Daoy (cell line): ENCODE measurements around the gene STAT6. TPM values are rescaled to one million over a fixed set of nuclear protein-coding genes. Genes with fewer than 3 reads are reported as not detected.

Experiments
- DNase-seq: peaks from one replicate; pipeline ENCODE4 v3.0.0-alpha.2; 2015; ENCODE audit warnings: low read depth
- total RNA-seq: library from RNA; depleted of rRNA; stranded (reverse); fragments of >200 nt; shearing (Covaris generic); gene quantifications from 2 replicates; pipeline ENCODE4 v1.2.3, GENCODE V29; 2014

STAT6 gene
- total RNA-seq, 1 experiment from 2014 or later, result 39.1 TPM

- no peak for DNase-seq
Observed at GRCh38 chr12:57104292-57104910, 6.8 kb downstream of the STAT6 start.

DNA sequence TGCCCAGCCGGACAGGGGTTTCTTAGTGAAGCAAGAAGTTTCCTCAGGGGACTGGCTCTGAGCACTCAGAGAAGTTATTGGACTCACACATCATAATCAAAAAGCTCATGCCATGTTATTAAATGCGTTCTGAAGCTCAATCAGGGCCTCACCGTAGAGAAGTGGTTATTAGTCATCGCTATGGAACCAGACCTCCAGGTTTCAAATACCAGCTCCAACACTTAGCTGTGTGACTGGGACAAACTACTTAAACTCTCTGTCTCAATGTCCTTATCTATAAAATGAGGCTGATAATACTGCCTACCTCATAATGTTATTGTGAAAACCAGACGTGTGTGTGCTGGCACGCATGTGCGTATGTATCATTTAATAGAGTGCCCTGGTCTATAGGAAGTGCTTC is 7.3 kb downstream of the STAT6 start:
- no peak for DNase-seq

- no peak for DNase-seq
Observed at GRCh38 chr12:57101892-57102695, 9.1 kb downstream of the STAT6 start.

- DNase-seq, result no peak
Observed at GRCh38 chr12:57099766-57100165, 11.4 kb downstream of the STAT6 start.

DNA sequence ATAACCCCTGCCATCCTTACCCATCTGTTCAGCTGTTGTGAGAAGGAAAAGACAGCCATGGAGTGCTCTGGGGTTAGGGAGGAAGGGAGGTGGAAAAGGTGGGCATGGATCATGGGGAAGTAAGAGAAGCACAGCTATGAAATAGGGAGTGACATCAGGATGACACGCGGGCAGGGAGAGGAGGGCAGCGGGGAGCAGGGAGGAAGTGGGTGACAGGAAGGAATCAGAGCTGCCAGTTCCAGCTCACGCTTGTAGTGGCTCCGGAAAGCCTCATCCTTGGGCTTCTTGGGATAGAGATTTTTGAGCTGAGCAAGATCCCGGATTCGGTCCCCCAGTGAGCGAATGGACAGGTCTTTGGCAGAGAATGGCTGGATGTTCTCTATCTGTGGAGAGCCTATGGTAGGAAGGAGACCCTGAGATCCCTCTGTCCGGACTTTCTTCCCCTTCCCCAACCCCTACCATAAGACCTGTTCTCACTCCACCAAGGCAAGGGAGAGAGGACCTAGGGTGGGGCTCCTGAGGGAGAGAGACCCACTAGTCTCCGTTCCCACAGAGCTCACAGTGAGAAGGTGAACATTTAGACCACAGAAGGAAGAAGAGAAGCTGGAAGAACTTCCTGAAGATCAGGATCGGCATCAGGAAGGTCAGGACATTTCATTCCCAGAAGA is 12.0 kb downstream of the STAT6 start:
- DNase-seq, result no peak

DNA sequence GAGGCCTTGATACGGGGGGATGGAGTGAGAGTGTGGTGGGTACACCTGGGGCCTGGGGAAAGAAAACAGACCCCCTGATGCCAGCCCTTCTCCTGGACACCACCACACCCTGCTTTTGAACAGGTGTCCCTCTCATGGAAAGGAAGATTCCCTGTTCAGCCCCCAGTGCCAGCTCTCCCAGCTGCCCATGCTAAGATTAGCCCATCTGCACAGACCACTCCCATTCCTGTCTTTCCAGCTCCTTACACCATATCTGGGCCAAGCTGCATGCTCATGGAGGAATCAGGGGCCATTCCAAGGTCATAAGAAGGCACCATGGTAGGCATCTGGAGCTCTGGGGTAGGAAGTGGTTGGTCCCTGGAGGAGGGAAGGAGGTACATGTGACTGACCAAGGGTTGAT is 12.6 kb downstream of the STAT6 start:
- no peak for DNase-seq

DNA sequence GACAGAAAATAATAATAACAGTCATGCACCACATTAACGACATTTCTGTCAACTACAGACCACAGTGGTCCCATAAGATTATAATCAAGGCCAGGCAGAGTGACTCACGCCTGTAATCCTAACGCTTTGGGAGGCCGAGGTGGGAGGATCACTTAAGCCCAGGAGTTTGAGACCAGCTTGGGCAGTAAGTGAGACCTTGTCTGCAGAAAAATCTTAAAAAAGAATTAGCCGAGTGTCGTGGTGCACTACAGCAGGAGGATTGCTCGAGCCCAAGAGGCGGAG is 13.7 kb downstream of the STAT6 start:
- no peak for DNase-seq

- no peak for DNase-seq
Observed at GRCh38 chr12:57096748-57097553, 14.2 kb downstream of the STAT6 start.

DNA sequence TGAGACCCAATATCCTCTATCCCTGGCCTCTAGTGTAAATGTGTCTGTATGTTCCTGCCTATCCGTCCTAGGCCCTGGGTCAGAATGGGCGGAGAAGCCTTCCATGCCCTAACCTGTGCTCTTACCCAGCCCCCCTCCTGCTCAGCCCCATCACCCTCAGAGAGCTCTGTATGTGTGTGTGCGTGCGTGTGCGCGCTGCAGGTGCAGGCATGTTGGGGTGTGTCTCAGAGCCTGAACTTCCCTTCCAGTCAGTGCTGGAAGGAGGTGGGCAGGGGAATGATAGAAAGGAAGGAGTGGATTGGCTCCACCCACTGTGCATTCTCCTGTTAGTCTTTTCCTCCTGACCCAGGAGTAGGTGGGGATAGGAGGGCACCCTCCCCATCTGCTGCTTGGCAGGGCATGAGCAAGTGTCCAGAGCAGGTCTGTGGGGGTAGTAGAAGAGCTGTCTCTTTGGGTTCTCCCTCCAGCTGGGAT is 15.0 kb downstream of the STAT6 start:
- DNase-seq, result no peak

DNA sequence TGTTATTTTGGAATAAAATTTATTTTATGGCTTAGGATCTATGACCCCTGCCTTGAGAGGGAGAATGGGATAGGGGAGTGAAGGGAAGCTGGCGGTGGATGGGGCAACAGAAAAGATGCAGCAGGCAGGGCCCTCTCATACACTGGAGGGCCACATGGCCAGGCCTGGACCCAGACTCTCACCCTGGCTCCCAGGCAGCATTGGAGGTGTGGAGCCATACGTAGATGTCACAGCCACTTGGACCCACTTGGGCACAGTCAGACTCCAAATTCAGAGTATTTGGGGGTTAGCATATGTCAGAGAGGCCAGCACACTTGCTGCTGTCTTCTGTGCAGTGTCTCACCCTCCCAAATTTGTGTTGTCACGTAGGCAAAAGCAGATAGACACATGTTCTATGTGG is 15.7 kb downstream of the STAT6 start:
- DNase-seq, result no peak

DNA sequence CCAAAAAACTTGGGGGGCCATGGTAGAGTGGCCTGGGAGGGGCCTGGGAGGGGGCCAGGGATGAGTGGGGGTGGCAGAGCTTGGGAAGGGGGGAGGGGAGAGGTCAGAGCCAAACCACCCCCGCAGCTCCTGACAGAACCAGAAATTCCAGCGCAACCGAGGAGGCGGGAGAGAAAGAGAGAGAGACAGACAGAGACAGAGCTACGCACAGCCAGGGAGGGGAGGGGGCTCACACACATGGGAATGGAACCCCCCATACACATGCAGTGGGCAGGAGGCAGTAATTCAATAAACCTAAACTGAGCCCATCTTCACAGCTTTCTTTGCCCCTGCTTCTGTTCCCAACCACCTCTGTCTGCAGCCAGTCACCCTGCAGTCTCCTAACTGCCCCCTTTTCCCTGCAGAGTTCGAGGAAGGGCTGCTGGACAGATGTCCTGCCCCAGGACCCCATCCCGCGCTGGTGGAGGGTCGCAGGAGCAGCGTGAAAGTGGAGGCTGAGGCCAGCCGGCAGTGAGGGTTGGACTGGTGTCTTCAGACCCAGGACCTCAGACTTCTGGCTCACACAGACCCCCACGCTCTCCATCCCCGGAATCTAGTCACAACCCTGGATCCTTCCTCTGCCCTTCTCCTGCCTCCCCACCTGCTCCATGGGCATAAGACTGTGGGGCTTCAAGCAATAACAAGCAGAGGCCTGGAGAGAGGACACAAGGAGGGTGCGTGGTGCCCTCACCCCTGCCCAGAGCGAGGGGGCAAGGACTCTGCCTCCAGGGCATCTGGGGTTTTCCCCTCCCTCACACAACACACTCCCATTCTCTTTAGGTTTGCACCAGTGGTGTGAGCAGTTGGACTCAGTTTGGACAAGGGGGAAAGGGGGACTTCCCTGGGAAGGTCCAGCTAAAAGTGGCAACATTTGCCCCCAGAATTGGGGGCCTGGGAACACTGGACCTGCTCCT is 16.7 kb downstream of the STAT6 start:
- no peak for DNase-seq

DNA sequence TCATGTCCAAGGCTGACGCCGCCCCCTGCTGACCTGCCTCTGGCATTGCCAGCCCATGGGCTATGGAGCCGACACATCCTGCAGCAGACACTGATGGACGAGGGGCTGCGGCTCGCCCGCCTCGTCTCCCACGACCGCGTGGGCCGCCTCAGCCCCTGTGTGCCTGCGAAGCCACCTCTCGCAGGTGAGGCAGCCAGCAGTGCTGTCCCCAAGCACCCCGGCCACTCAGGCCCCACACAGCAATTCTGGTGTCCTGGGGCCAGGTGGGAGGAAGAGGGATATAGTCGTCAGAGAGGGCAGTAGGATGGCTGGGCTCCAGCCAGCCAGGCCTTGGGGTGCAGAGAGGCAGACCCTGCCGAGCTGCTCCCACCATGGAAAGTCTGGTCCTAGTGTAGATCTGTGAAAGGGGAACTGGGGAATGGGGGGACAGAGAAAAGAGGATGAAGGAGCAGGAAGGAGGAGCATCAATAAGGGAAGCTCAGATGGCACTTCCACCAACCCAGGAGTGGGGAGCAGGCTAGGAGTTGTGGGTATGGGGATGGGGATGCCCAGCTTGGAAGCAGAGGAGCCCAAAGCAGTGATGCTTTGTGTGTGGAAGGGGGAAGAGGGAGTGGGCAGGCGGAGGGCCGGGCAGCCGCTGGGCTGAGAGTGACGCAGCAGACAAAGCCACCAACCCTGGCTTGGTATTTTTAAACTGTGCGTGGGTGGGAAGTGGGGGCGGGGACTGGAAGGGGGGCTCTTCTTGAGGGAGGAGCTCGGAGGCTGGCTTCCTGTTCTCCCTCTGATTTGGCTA is 17.6 kb downstream of the STAT6 start:
- DNase-seq, result peak; percentile 86

DNA sequence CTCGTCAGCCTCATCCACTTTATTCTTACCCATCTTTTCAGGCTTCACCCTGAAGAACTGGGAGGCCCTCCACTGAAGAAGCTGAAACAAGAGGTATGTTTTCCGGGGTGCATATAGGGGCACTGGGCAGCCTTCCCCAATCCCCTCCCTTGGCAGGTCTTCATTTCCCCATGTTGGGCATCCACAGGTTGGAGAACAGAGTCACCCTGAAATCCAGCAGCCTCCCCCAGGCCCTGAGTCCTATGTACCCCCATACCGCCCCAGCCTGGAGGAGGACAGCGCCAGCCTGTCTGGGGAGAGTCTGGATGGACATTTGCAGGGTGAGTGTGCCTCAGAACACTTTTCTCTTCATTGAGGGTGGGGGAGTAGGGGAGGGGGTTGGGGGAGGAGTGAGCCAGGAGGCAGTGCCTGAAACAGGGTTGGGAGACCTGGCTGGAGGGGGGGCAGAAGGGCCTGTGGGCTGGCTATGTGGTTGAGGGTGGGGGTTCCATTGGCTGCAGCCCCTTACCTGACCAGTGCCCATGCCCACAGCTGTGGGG is 18.2 kb downstream of the STAT6 start:
- no peak for DNase-seq

- no peak for DNase-seq
Observed at GRCh38 chr12:57092529-57092862, 18.7 kb downstream of the STAT6 start.

- DNase-seq, result no peak
Observed at GRCh38 chr12:57091638-57092528, 19.3 kb downstream of the STAT6 start.

- no peak for DNase-seq
Observed at GRCh38 chr12:57090924-57091637, 20.1 kb downstream of the STAT6 start.

DNA sequence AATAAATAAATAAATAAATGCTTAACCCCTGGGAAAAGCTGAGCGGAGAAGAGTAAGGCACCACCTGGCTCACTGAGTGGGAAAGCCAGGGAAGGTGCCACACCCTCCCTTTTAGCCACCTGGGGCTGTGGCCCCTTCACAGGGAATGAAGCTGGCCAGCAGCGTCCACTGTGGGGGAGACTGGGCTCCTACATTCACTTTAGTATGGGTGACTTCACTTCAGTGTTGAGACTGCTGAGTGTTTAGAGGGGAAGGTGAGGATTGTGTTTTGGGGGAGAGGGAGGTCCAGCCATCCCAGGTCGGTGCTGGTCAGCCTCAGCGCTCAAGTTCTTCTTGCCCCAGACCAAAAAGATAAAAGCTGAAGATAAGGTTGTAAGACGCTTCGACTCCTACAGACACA is 20.7 kb downstream of the STAT6 start:
- no peak for DNase-seq
